GM19467 (cell line): ENCODE data around the gene CTBS.
A peak's percentile ranks its signal among the peaks of the same experiment; 100 is the strongest.

Experiments
- ATAC-seq: cut with Tn5 transposase; IDR thresholded peaks from one replicate; pipeline ENCODE4 v1.9.1; 2021; ENCODE audit warnings: mild to moderate bottlenecking, moderate library complexity; ENCODE audit not compliant: unreplicated experiment

The CTBS gene

GRCh38 chr1:84587099-84587498 lies 12.9 kb upstream of the CTBS start:
- ATAC-seq = no peak

- no peak for ATAC-seq
These were observed 11.6 kb upstream of the CTBS start for GRCh38 chr1:84585803-84586202.

GRCh38 chr1:84584126-84584525 lies 9.9 kb upstream of the CTBS start:
- no peak for ATAC-seq

GRCh38 chr1:84583648-84584047 lies 9.4 kb upstream of the CTBS start:
- no peak for ATAC-seq

GRCh38 chr1:84582802-84583587 lies 8.8 kb upstream of the CTBS start:
- no peak for ATAC-seq

GRCh38 chr1:84581648-84582047 lies 7.4 kb upstream of the CTBS start:
- no peak for ATAC-seq

- no peak for ATAC-seq
These were observed 696 bp upstream of the CTBS start for GRCh38 chr1:84574936-84575335.

- peak; percentile 1 for ATAC-seq
These were observed 716 bp downstream of the CTBS start for GRCh38 chr1:84573481-84573966.

GRCh38 chr1:84571150-84571535 lies 3.1 kb downstream of the CTBS start:
- ATAC-seq = no peak

- no peak for ATAC-seq
These were observed 3.6 kb downstream of the CTBS start for GRCh38 chr1:84570436-84571149.

GRCh38 chr1:84569216-84569615 lies 5.0 kb downstream of the CTBS start:
- no peak for ATAC-seq

GRCh38 chr1:84550826-84551225 lies 23.4 kb downstream of the CTBS start:
- ATAC-seq = no peak

- no peak for ATAC-seq
These were observed 32.6 kb downstream of the CTBS start for GRCh38 chr1:84541679-84542078.

GRCh38 chr1:84540759-84541158 lies 33.5 kb downstream of the CTBS start:
- ATAC-seq = no peak

GRCh38 chr1:84539972-84540371 lies 34.3 kb downstream of the CTBS start:
- no peak for ATAC-seq

- ATAC-seq = no peak
These were observed 35.6 kb downstream of the CTBS start for GRCh38 chr1:84538599-84538998.

GRCh38 chr1:84525779-84526178 lies 48.5 kb downstream of the CTBS start:
- no peak for ATAC-seq

GRCh38 chr1:84524590-84524989 lies 49.6 kb downstream of the CTBS start:
- ATAC-seq = no peak

- ATAC-seq = no peak
These were observed 63.6 kb downstream of the CTBS start for GRCh38 chr1:84510668-84511067.

- no peak for ATAC-seq
These were observed 64.1 kb downstream of the CTBS start for GRCh38 chr1:84510165-84510564.

GRCh38 chr1:84509029-84509428 lies 65.2 kb downstream of the CTBS start:
- ATAC-seq = no peak

- no peak for ATAC-seq
These were observed 65.7 kb downstream of the CTBS start for GRCh38 chr1:84508510-84508909.
